K562 (cell line): ENCODE measurements around the gene AHCYL1. TPM values are rescaled to one million over a fixed set of nuclear protein-coding genes. Genes with fewer than 3 reads are reported as not detected.

ENCODE experiments used
- BHLHE40 ChIP-seq: IDR thresholded peaks from 2 replicates; pipeline ENCODE4 v1.6.1; 2011; ENCODE audit warnings: low read length, improper control_type of control experiment
- C11orf30 ChIP-seq: fragments of 450-650 bp; IDR thresholded peaks from 2 replicates; pipeline ENCODE4 v1.6.1; 2016; ENCODE audit warnings: low read depth, mild to moderate bottlenecking
- CEBPG ChIP-seq, 3 experiments: fragments of 200-800 bp in 1 of 3; sonication (Bioruptor generic) in 1 of 3; sonication (generic) in 1 of 3; formaldehyde crosslinking in 1 of 3; IDR thresholded peaks in 2 of 3; conservative IDR thresholded peaks in 1 of 3; 2 replicates each; pipeline versions ENCODE4 v1.6.1 to v1.8.0; 2016 to 2022; ENCODE audit warnings: missing compliant biosample characterization in 2 of 3, missing genetic modification characterization in 2 of 3, mild to moderate bottlenecking in 1 of 3, missing genetic modification reagents in 1 of 3
- CREBBP ChIP-seq: IDR thresholded peaks from one replicate; pipeline ENCODE4 v1.6.1; 2012; ENCODE audit warnings: low read depth, mild to moderate bottlenecking, control low read depth, inconsistent platforms, low read length
- CTBP1 ChIP-seq: fragments of 450-650 bp; IDR thresholded peaks from 2 replicates; pipeline ENCODE4 v1.6.1; 2016; ENCODE audit warnings: borderline replicate concordance
- EP300 ChIP-seq: IDR thresholded peaks from 2 replicates; pipeline ENCODE4 v1.6.1; 2012; ENCODE audit warnings: low read length, improper control_type of control experiment
- LCOR ChIP-seq: sonication (generic); formaldehyde crosslinking; IDR thresholded peaks from 2 replicates; pipeline ENCODE4 v1.8.0; 2022; ENCODE audit warnings: mild to moderate bottlenecking, missing genetic modification reagents
- MTA2 ChIP-seq: fragments of 450-650 bp; IDR thresholded peaks from 2 replicates; pipeline ENCODE4 v1.6.1; 2016; ENCODE audit warnings: low read depth
- MTA3 ChIP-seq: fragments of 450-650 bp; formaldehyde crosslinking; IDR thresholded peaks from 2 replicates; pipeline ENCODE4 v1.6.1; 2017; ENCODE audit warnings: mild to moderate bottlenecking, borderline replicate concordance
- NR2C2 ChIP-seq, 2 experiments: fragments of 200-800 bp in 1 of 2; sonication (Bioruptor generic) in 1 of 2; sonication (generic) in 1 of 2; formaldehyde crosslinking in 1 of 2; IDR thresholded peaks; 2 replicates each; pipeline versions ENCODE4 v1.6.1 to v1.8.0; 2016 to 2022; ENCODE audit warnings: mild to moderate bottlenecking in 1 of 2, missing compliant biosample characterization in 1 of 2, missing genetic modification characterization in 1 of 2, missing genetic modification reagents in 1 of 2
- NR4A1 ChIP-seq, 2 experiments: fragments of 250-450 bp in 1 of 2; fragments of 450-650 bp in 1 of 2; sonication (Bioruptor Pico) in 1 of 2; IDR thresholded peaks; 2 replicates each; pipeline versions ENCODE4 v1.4.0 to v1.6.1; 2016 to 2020; ENCODE audit warnings: mild to moderate bottlenecking in 2 of 2, missing compliant biosample characterization in 1 of 2, missing genetic modification characterization in 1 of 2, moderate library complexity in 1 of 2
- POLR2AphosphoS5 ChIP-seq: IDR thresholded peaks from 2 replicates; pipeline ENCODE4 v1.6.1; 2011; ENCODE audit warnings: mild to moderate bottlenecking, low read depth, low read length, moderate library complexity; ENCODE audit not compliant: control insufficient read depth, insufficient read depth
- RFX5 ChIP-seq: IDR thresholded peaks from 2 replicates; pipeline ENCODE4 v1.6.1; 2011; ENCODE audit warnings: low read depth, mild to moderate bottlenecking, improper control_type of control experiment, low read length
- TBL1XR1 ChIP-seq, 2 experiments: IDR thresholded peaks; 2 replicates each; pipeline ENCODE4 v1.6.1; 2012; ENCODE audit warnings: improper control_type of control experiment in 2 of 2, low read length in 2 of 2, mild to moderate bottlenecking in 1 of 2
- TBP ChIP-seq: optimal IDR thresholded peaks from 2 replicates; pipeline ENCODE3; 2011; ENCODE audit warnings: low read depth, low read length, improper control_type of control experiment
- XRCC4 ChIP-seq: IDR thresholded peaks from one replicate; pipeline ENCODE4 v1.6.1; 2011; ENCODE audit not compliant: insufficient read depth, insufficient read length; ENCODE audit errors: extremely low read depth
- ZBTB17 ChIP-seq: fragments of 450-650 bp; formaldehyde crosslinking; IDR thresholded peaks from 2 replicates; pipeline ENCODE4 v1.4.0; 2020; ENCODE audit warnings: mild to moderate bottlenecking
- ZKSCAN8 ChIP-seq: fragments of 200-800 bp; sonication (Bioruptor generic); IDR thresholded peaks from 2 replicates; pipeline ENCODE4 v1.6.1; 2016; ENCODE audit warnings: missing genetic modification characterization, missing compliant biosample characterization
- ZSCAN29 ChIP-seq: fragments of 450-650 bp; IDR thresholded peaks from 2 replicates; pipeline ENCODE4 v1.6.1; 2017
- polyA plus RNA-seq, 8 experiments: library from polyadenylated mRNA; depleted of rRNA in 4 of 8; stranded (reverse) in 5 of 8; unstranded in 3 of 8; fragments of >200 nt; fragmentation: Nextera tagmentation in 2 of 8; fragmentation: Illumina TruSeq in 1 of 8; extraction: Ambion mirVana in 2 of 8; extraction: Trizol in 1 of 8; gene quantifications; 2 replicates each; pipeline versions ENCODE4 v1.2.1 to v1.2.3, GENCODE V29; 2011 to 2014; ENCODE audit warnings: inconsistent platforms in 1 of 8, missing spikeins in 1 of 8
- total RNA-seq, 7 experiments: library from RNA; depleted of rRNA in 6 of 7; stranded (reverse); fragments of >200 nt in 6 of 7; fragmentation: Illumina TruSeq in 2 of 7; extraction: Trizol in 2 of 7; gene quantifications; 2 replicates each; pipeline versions ENCODE4 v1.2.1 to v1.2.3, GENCODE V29; 2011 to 2021; ENCODE audit warnings: low replicate concordance in 1 of 7
- TF ChIP-seq, protein P1 (sequence below): fragments of 450-650 bp; IDR thresholded peaks from 2 replicates; pipeline ENCODE4 v1.6.1; 2016; ENCODE audit warnings: mild to moderate bottlenecking
- TF ChIP-seq, protein P2 (sequence below), 2 experiments: fragments of 450-650 bp in 1 of 2; IDR thresholded peaks; 2 replicates each; pipeline ENCODE4 v1.6.1; 2011 to 2017; ENCODE audit warnings: low read depth in 2 of 2, antibody characterized with exemption in 1 of 2, borderline replicate concordance in 1 of 2, low read length in 1 of 2, mild to moderate bottlenecking in 1 of 2, mixed read lengths in 1 of 2; ENCODE audit not compliant: control insufficient read depth in 1 of 2

Gene AHCYL1
- total and polyA plus RNA-seq, 9 of the 15 experiments (the other 6 are each of a cell fraction or from before 2014, with no cell fraction given), result 27.3 to 118 (median 44.5) TPM

DNA sequence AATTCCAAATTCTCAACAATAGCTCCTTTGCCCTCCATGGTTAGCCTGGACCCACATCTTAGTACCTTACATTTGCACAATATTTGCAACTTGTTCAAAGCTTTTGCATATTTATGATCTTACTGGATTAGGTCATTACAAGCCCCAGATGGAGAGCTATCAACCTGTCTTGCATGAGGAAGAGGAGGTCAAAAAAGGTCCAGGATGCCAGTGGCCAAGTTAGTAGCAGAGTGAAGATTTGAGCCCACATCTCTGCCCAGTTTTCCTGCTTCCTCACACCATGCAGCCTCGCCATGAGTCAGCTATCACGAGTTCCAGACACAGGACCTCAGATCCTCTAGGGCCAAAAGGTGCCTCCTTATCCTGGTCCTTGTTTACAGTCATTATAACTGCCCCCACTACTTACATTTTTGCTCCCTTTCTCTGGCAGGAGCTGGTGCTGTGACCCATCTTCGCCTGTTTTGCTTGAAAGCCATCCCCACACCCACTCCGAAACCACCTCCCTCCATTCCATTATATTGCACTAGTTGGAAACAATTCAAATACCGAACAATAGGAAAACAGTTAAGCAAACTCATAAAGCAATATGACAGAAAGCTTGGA lies 5.0 kb upstream of the AHCYL1 start (continued):
- TF ChIP-seq, protein P1, sequence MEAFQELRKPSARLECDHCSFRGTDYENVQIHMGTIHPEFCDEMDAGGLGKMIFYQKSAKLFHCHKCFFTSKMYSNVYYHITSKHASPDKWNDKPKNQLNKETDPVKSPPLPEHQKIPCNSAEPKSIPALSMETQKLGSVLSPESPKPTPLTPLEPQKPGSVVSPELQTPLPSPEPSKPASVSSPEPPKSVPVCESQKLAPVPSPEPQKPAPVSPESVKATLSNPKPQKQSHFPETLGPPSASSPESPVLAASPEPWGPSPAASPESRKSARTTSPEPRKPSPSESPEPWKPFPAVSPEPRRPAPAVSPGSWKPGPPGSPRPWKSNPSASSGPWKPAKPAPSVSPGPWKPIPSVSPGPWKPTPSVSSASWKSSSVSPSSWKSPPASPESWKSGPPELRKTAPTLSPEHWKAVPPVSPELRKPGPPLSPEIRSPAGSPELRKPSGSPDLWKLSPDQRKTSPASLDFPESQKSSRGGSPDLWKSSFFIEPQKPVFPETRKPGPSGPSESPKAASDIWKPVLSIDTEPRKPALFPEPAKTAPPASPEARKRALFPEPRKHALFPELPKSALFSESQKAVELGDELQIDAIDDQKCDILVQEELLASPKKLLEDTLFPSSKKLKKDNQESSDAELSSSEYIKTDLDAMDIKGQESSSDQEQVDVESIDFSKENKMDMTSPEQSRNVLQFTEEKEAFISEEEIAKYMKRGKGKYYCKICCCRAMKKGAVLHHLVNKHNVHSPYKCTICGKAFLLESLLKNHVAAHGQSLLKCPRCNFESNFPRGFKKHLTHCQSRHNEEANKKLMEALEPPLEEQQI, result no peak
- peak; percentile 87; the same call in 1 of the 2 replicates for TF ChIP-seq CTBP1
- TF ChIP-seq, protein P2, sequence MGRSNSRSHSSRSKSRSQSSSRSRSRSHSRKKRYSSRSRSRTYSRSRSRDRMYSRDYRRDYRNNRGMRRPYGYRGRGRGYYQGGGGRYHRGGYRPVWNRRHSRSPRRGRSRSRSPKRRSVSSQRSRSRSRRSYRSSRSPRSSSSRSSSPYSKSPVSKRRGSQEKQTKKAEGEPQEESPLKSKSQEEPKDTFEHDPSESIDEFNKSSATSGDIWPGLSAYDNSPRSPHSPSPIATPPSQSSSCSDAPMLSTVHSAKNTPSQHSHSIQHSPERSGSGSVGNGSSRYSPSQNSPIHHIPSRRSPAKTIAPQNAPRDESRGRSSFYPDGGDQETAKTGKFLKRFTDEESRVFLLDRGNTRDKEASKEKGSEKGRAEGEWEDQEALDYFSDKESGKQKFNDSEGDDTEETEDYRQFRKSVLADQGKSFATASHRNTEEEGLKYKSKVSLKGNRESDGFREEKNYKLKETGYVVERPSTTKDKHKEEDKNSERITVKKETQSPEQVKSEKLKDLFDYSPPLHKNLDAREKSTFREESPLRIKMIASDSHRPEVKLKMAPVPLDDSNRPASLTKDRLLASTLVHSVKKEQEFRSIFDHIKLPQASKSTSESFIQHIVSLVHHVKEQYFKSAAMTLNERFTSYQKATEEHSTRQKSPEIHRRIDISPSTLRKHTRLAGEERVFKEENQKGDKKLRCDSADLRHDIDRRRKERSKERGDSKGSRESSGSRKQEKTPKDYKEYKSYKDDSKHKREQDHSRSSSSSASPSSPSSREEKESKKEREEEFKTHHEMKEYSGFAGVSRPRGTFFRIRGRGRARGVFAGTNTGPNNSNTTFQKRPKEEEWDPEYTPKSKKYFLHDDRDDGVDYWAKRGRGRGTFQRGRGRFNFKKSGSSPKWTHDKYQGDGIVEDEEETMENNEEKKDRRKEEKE (IDR thresholded peaks at IDR 0.05; ENCODE audit: borderline replicate concordance in 1 of 2, control insufficient read depth in 1 of 2, low read depth in 2 of 2, low read length in 1 of 2), result no peak
- TF ChIP-seq LCOR (CRISPR knock-in tag), result 0 out of 2 replicates have a peak, but pooled peaks have one; percentile 30
- peak; percentile 76; the same call in 1 of the 2 replicates for TF ChIP-seq ZKSCAN8
- peak in 1 of 2 experiments; percentile 61; a peak in 1 of 4 replicates for TF ChIP-seq TBL1XR1 (IDR thresholded peaks at IDR 0.05; ENCODE audit: low read length in 2 of 2)
- peak; percentile 92 for TF ChIP-seq EP300
- TF ChIP-seq NR2C2 (CRISPR knock-in tag; IDR thresholded peaks at IDR 0.05), result no peak
- TF ChIP-seq NR2C2 (tag; IDR thresholded peaks at IDR 0.05), result peak; percentile 61
- no peak for TF ChIP-seq RFX5
- TF ChIP-seq TBP, result no peak
- TF ChIP-seq XRCC4, result no peak
- no peak for TF ChIP-seq NR4A1 (CRISPR knock-in tag; IDR thresholded peaks at IDR 0.05)
- TF ChIP-seq NR4A1 (tag; IDR thresholded peaks at IDR 0.05), result peak; percentile 86
- TF ChIP-seq MTA3, result peak; percentile 88
- peak; percentile 85 for TF ChIP-seq C11orf30
- TF ChIP-seq ZBTB17 (CRISPR knock-in tag), result peak; percentile 59; the same call in 1 of the 2 replicates
- TF ChIP-seq BHLHE40, result peak; percentile 47; the same call in 1 of the 2 replicates
- no peak for TF ChIP-seq CREBBP
- TF ChIP-seq CEBPG (CRISPR knock-in tag; IDR thresholded peaks at IDR 0.05), result no peak
- TF ChIP-seq CEBPG (tag; conservative IDR thresholded peaks at IDR 0.05 in 1 of 2, IDR thresholded peaks at IDR 0.05 in 1 of 2), result 0 out of 4 replicates have a peak, but pooled peaks of 1 of the 2 experiments have one; percentile 14
- TF ChIP-seq MTA2, result peak; percentile 60
- TF ChIP-seq POLR2AphosphoS5, result peak; percentile 42; the same call in 1 of the 2 replicates
- no peak for TF ChIP-seq ZSCAN29
